Central memory CD8-positive, alpha-beta T cell (primary cell): ENCODE data around the gene PPP2R1A.

Experiments
- ATAC-seq: fragments of 150-1000 bp; cut with Tn5 transposase; replicated peaks from 2 replicates; pipeline ENCODE4 v1.10.0; 2022; ENCODE audit warnings: mild to moderate bottlenecking, moderate FRiP score, moderate number of reproducible peaks; ENCODE audit not compliant: poor library complexity, severe bottlenecking; ENCODE audit errors: extremely low read depth
- DNase-seq, 2 donors: peaks; one replicate each; pipeline ENCODE4 v3.0.0; 2021; ENCODE audit warnings: low spot score in 2 of 2
- H3K27ac Mint-ChIP-seq: one replicate; pipeline ENCODE4 v1.8.0; 2022; ENCODE audit warnings: low read depth, mild to moderate bottlenecking, moderate library complexity, mixed read lengths
- H3K27me3 Mint-ChIP-seq: one replicate; pipeline ENCODE4 v1.8.0; 2022; ENCODE audit warnings: mixed read lengths
- H3K36me3 Mint-ChIP-seq: one replicate; pipeline ENCODE4 v1.8.0; 2022; ENCODE audit warnings: mild to moderate bottlenecking, moderate library complexity, mixed read lengths; ENCODE audit not compliant: insufficient read depth
- H3K4me1 Mint-ChIP-seq: one replicate; pipeline ENCODE4 v1.8.0; 2022; ENCODE audit warnings: mixed read lengths
- H3K4me3 Mint-ChIP-seq: one replicate; pipeline ENCODE4 v1.8.0; 2022; ENCODE audit warnings: mild to moderate bottlenecking, moderate library complexity, mixed read lengths
- H3K9me3 Mint-ChIP-seq: one replicate; pipeline ENCODE4 v1.8.0; 2022; ENCODE audit warnings: mixed read lengths

PPP2R1A gene

GRCh38 chr19:52211926-52212571 is 22.2 kb downstream of the PPP2R1A start:
- DNase-seq (no peak), ATAC-seq (no peak)
- Mint-ChIP-seq H3K4me3 (no peak overlapping the region), H3K27ac (no peak overlapping the region), H3K36me3 (peaks cover 75% of the 10 kb centered on the region), H3K27me3 (no peaks in the 10 kb centered on the region), H3K9me3 (no peaks in the 10 kb centered on the region), H3K4me1 (peaks cover 7% of the 10 kb centered on the region)

GRCh38 chr19:52212572-52213255 is 22.9 kb downstream of the PPP2R1A start:
- Mint-ChIP-seq H3K9me3 (no peaks in the 10 kb centered on the region), H3K27me3 (no peaks in the 10 kb centered on the region), H3K36me3 (peaks cover 77% of the 10 kb centered on the region)

GRCh38 chr19:52214241-52214640 is 24.4 kb downstream of the PPP2R1A start:
- no peak overlapping the region for H3K27ac Mint-ChIP-seq
- H3K36me3 Mint-ChIP-seq: peaks cover 84% of the 10 kb centered on the region
- DNase-seq (no peak), ATAC-seq (no peak)
- no peak overlapping the region for H3K4me3 Mint-ChIP-seq
- no peaks in the 10 kb centered on the region for H3K9me3 Mint-ChIP-seq
- H3K4me1 Mint-ChIP-seq: peaks cover 13% of the 10 kb centered on the region
- H3K27me3 Mint-ChIP-seq: no peaks in the 10 kb centered on the region

More at GRCh38 chr19:52212572-52213255, 22.9 kb downstream of the PPP2R1A start:
- ATAC-seq: no peak
- no peak for DNase-seq
- Mint-ChIP-seq H3K4me1 (peaks cover 10% of the 10 kb centered on the region), H3K4me3 (no peak overlapping the region), H3K27ac (no peak overlapping the region)

DNA sequence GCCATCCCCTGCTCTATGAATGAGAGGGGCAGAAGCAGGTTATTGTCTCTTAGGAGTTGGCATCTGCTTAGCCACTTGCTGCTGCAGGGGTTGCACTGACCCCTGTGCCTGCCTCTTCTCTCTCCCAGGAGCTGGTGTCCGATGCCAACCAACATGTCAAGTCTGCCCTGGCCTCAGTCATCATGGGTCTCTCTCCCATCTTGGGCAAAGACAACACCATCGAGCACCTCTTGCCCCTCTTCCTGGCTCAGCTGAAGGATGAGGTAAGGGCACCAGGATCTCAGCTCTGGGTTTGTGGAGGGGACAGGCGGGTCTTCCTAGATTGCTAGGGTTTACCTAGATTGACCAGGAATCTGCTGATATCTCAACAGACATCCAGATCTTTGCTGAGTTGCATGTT is 26.5 kb downstream of the PPP2R1A start:
- Mint-ChIP-seq H3K27ac (no peak overlapping the region), H3K27me3 (no peaks in the 10 kb centered on the region), H3K36me3 (peaks cover 84% of the 10 kb centered on the region), H3K4me1 (peaks cover 10% of the 10 kb centered on the region), H3K9me3 (no peaks in the 10 kb centered on the region), H3K4me3 (no peak overlapping the region)
- ATAC-seq: no peak
- no peak for DNase-seq

GRCh38 chr19:52217576-52217975 is 27.7 kb downstream of the PPP2R1A start:
- ATAC-seq: no peak
- Mint-ChIP-seq H3K36me3 (peaks cover 79% of the 10 kb centered on the region), H3K4me3 (no peak overlapping the region), H3K27me3 (no peaks in the 10 kb centered on the region), H3K27ac (no peak overlapping the region), H3K4me1 (peaks cover 10% of the 10 kb centered on the region), H3K9me3 (no peaks in the 10 kb centered on the region)
- no peak for DNase-seq

DNA sequence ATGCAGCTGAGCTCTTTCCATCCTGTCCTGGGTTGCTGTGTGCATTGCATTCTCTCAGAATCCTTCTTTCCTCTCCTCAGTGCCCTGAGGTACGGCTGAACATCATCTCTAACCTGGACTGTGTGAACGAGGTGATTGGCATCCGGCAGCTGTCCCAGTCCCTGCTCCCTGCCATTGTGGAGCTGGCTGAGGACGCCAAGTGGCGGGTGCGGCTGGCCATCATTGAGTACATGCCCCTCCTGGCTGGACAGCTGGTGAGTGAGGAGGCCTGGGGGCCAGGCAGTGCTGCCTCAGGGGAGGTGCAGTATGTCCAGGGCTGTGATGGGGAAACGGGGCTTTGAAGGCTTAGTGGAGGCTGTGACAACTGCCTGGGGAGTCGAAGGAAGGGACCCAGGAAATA is 29.8 kb downstream of the PPP2R1A start:
- Mint-ChIP-seq H3K4me3 (no peak overlapping the region), H3K9me3 (no peaks in the 10 kb centered on the region), H3K36me3 (peaks cover 79% of the 10 kb centered on the region), H3K27me3 (no peaks in the 10 kb centered on the region), H3K4me1 (peaks cover 10% of the 10 kb centered on the region), H3K27ac (peak overlapping the region; percentile 75)
- no peak for ATAC-seq
- no peak for DNase-seq

GRCh38 chr19:52221031-52221430 is 31.2 kb downstream of the PPP2R1A start:
- Mint-ChIP-seq H3K4me3 (no peak overlapping the region), H3K36me3 (peaks cover 80% of the 10 kb centered on the region), H3K4me1 (peaks cover 10% of the 10 kb centered on the region), H3K27me3 (no peaks in the 10 kb centered on the region), H3K9me3 (no peaks in the 10 kb centered on the region), H3K27ac (peak overlapping the region; percentile 15)
- no peak for ATAC-seq
- DNase-seq: no peak

DNA sequence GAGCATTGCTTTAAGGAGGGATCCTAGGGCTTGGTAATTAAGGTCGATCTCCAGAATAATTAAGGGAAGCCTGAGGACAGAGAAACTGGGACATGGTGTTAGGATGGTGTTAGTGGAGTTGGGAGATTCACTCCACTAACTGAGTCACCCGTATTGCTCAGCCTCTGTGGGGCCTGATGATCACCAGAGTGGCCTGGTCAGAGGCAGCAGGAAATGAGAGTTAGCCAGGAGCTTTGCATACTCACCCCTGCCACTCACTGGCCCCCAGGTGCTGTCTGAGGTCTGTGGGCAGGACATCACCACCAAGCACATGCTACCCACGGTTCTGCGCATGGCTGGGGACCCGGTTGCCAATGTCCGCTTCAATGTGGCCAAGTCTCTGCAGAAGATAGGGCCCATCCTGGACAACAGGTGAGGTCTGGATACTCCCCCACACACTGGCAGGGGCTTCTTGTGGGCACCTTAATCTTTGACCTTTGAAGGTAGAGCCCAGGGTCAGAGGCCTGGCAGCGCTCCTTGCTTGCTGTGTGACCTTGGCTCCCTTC is 32.1 kb downstream of the PPP2R1A start:
- no peaks in the 10 kb centered on the region for H3K9me3 Mint-ChIP-seq
- H3K27ac Mint-ChIP-seq: no peak overlapping the region
- peaks cover 10% of the 10 kb centered on the region for H3K4me1 Mint-ChIP-seq
- H3K36me3 Mint-ChIP-seq: peaks cover 77% of the 10 kb centered on the region
- no peaks in the 10 kb centered on the region for H3K27me3 Mint-ChIP-seq
- no peak for ATAC-seq
- DNase-seq: no peak
- no peak overlapping the region for H3K4me3 Mint-ChIP-seq

GRCh38 chr19:52224211-52224610 is 34.4 kb downstream of the PPP2R1A start:
- H3K4me1 Mint-ChIP-seq: peaks cover 4% of the 10 kb centered on the region
- no peaks in the 10 kb centered on the region for H3K9me3 Mint-ChIP-seq
- H3K36me3 Mint-ChIP-seq: peaks cover 67% of the 10 kb centered on the region
- H3K27ac Mint-ChIP-seq: no peak overlapping the region
- H3K4me3 Mint-ChIP-seq: no peak overlapping the region
- ATAC-seq: no peak
- DNase-seq: no peak
- H3K27me3 Mint-ChIP-seq: no peaks in the 10 kb centered on the region

DNA sequence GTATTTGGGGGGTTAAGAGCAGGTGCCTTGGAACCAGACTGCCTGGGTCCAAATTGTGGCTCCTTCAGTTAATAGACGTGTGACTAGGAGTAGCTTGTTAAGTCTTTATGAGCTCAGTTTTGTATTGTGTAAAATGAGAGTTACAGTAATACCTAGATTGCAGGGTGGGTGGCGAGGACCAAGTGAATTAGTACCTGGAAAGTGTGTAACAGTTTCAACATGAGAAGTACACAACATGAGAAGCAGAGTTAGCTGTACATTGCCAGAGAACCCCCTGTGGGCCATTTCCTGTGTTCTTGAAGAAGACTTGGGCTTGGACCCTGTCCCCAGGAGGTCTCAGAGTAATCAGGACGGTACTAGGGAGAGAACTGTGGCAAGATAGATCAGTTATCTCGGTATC is 36.8 kb downstream of the PPP2R1A start:
- Mint-ChIP-seq H3K36me3 (peaks cover 47% of the 10 kb centered on the region), H3K27ac (no peak overlapping the region)
- no peak for ATAC-seq

GRCh38 chr19:52227196-52227940 is 37.5 kb downstream of the PPP2R1A start:
- Mint-ChIP-seq H3K27ac (no peak overlapping the region), H3K27me3 (no peaks in the 10 kb centered on the region), H3K4me3 (no peak overlapping the region), H3K36me3 (peaks cover 46% of the 10 kb centered on the region), H3K4me1 (no peaks in the 10 kb centered on the region), H3K9me3 (no peaks in the 10 kb centered on the region)
- ATAC-seq: no peak
- DNase-seq: no peak

More for the DNA sequence above, 36.8 kb downstream of the PPP2R1A start:
- DNase-seq: no peak
- Mint-ChIP-seq H3K4me3 (no peak overlapping the region), H3K9me3 (no peaks in the 10 kb centered on the region), H3K4me1 (no peaks in the 10 kb centered on the region), H3K27me3 (no peaks in the 10 kb centered on the region)

DNA sequence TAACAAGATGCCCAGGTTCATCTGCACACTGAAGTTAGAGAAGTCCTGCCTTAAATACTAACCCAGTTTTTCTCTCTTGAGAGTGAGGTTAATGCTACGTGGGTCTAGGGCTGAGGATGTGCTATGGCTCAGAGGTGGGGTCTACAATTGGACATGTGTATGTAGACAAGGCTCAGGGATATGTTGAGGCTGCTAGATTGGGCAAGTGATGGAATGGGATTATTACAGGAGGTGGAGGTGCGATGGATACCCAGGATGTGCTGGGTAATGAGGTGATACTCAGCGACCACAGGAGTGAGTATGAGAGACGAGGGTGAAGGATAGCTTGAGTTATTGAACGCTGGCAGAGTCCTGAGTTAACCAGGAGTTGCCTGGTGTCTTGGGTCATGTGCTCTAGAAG is 38.1 kb downstream of the PPP2R1A start:
- H3K4me1 Mint-ChIP-seq: no peaks in the 10 kb centered on the region
- no peaks in the 10 kb centered on the region for H3K9me3 Mint-ChIP-seq
- H3K4me3 Mint-ChIP-seq: no peak overlapping the region
- DNase-seq (no peak), ATAC-seq (no peak)
- peaks cover 40% of the 10 kb centered on the region for H3K36me3 Mint-ChIP-seq
- H3K27ac Mint-ChIP-seq: no peak overlapping the region
- H3K27me3 Mint-ChIP-seq: no peaks in the 10 kb centered on the region
